ENCODE results near the gene RYR2. TPM values are rescaled to one million over a fixed set of nuclear protein-coding genes. Genes with fewer than 3 reads are reported as not detected.

RYR2 gene
- total RNA-seq, 2 donors from 2014 or later = 7.6 to 8.8 TPM

- intact Hi-C loops (cut with DNase I) = no loop called here
- DNase-seq (ENCODE audit: low spot score) = no peak
These were observed 415.6 kb downstream of the RYR2 start for GRCh38 chr1:237457573-237457972.

- no peak for DNase-seq (ENCODE audit: low spot score)
- intact Hi-C loops (cut with DNase I) = no loop called here
These were observed 425.3 kb downstream of the RYR2 start for GRCh38 chr1:237467320-237467719.

- intact Hi-C loops (cut with DNase I) = no loop called here
- no peak for DNase-seq (ENCODE audit: low spot score)
These were observed 428.8 kb downstream of the RYR2 start for GRCh38 chr1:237470712-237471338.

DNA sequence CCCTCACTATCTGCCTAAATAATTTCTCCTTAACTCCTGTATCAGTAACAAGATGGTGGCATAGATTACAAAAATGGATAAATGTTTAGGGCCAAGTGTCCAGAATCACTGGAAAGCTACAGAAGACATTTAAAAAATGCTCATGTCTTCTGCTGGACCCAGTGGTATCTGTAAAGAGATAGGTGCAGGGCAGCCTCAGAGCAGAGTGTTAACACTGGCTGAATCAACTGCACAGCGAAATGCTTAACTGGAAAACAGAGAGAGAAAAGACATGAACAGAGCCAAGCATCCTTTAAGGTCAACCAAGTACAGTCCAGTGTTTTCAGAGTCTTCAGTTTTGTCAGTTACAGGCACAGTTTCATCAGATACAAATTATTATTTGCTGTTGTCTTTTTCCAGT is 429.4 kb downstream of the RYR2 start:
- DNase-seq (ENCODE audit: low spot score) = no peak
- intact Hi-C loops (cut with DNase I) = no loop called here

DNA sequence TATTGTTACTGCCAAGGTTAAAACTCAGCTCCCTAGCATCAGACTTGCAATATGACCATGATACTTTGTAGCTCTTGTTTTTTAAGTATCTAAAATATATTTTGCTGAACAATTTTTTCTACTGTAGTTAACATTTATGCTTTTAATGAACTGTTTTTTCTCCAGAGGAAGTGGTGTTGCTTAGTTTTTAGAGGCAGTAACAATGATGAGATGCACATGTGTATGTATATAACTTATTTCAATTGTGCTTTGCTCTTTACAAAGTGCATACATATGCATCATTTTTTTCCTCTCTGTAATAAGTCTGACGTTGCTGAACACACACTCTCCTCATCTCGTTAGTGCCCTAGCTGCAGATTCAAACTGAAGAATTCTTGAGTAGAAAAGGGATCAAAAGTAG is 430.0 kb downstream of the RYR2 start:
- intact Hi-C loops (cut with DNase I) = no loop called here
- no peak for DNase-seq (ENCODE audit: low spot score)

GRCh38 chr1:237473854-237474253 is 431.9 kb downstream of the RYR2 start:
- intact Hi-C loops (cut with DNase I) = no loop called here
- no peak for DNase-seq (ENCODE audit: low spot score)

- intact Hi-C loops (cut with DNase I) = no loop called here
These were observed 436.1 kb downstream of the RYR2 start for GRCh38 chr1:237478082-237478481.

DNA sequence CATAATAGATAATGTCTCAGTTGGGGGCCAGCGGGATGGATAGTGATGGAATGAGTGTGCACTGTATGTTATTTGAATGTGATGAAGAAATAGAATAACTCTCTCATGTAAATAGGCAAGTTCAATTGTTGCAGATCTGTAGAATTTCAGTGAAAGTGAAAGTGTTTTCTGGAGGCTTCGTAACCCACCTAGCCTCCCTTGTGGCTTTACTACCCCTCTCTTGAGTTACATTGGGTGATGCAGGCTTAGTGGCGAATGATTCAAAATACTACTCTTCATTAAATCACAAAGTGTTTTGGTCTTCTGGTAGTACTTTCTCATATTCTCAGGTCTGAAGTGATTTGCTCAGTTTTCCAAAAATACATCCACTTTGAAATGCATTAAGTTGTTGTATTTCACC is 436.9 kb downstream of the RYR2 start:
- intact Hi-C loops (cut with DNase I) = no loop called here
- no peak for DNase-seq (ENCODE audit: low spot score)

More at GRCh38 chr1:237478082-237478481, 436.1 kb downstream of the RYR2 start:
- no peak for DNase-seq (ENCODE audit: low spot score)

- no peak for DNase-seq (ENCODE audit: low spot score)
- intact Hi-C loops (cut with DNase I) = no loop called here
These were observed 440.8 kb downstream of the RYR2 start for GRCh38 chr1:237482777-237483176.

DNA sequence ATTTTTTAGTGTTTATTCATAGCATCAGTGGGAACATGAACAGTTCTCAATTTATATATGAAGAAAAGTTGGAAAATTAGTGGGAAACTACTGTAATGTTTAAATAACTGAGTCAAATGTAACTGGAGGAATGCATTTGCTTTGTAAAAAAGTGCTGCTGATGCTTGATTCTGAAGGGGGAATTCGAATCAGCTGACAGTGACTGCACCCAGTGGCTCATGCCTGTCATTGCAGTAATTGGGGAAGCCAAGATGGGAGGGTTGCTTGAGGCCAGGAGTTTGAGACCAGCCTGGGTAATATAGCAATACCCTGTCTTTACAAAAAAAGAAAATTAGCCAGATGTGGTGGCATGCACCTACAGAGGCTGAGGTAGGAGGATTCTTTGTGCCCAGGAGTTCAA is 450.4 kb downstream of the RYR2 start:
- intact Hi-C loops (cut with DNase I) = no loop called here
- DNase-seq (ENCODE audit: low spot score) = no peak

DNA sequence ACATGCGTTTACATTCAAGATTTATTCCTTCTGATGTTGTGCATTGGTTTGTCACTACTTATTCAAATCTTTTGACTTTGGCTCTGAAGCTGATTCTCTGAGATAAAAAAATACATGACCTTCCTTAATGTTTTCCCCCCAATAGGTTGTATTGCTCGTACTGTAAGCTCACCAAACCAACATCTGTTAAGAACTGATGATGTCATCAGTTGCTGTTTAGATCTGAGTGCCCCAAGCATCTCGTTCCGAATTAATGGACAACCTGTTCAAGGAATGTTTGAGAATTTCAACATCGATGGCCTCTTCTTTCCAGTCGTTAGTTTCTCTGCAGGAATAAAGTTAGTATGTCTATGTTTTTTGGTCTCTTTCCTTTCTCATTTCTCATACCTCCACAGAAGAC is 458.6 kb downstream of the RYR2 start:
- intact Hi-C loops (cut with DNase I) = no loop called here
- DNase-seq (ENCODE audit: low spot score) = no peak

GRCh38 chr1:237503292-237503691 is 461.3 kb downstream of the RYR2 start:
- intact Hi-C loops (cut with DNase I) = no loop called here
- no peak for DNase-seq (ENCODE audit: low spot score)

- no peak for DNase-seq (ENCODE audit: low spot score)
- intact Hi-C loops (cut with DNase I) = no loop called here
These were observed 465.0 kb downstream of the RYR2 start for GRCh38 chr1:237507005-237507404.

DNA sequence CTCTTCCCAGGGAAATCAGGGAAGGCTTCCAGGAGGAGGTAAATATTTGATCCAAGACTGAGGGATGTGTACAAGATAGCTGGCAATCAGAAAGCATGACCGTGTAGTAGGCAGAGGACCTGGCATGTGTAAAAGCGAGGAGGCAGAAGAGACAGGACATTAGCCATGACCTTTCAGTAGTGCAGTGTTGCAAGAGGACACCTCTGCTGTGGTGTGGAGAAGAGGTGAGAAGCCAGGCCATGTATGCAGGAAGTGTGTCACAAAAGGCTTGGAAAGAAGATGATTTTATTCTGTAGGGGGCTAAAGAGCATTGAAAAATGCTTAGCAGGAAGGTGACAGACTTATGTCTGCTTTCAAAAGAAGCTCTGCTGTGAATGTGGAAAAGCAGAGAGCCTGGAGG is 467.8 kb downstream of the RYR2 start:
- no peak for DNase-seq (ENCODE audit: low spot score)
- intact Hi-C loops (cut with DNase I) = no loop called here

GRCh38 chr1:237525102-237525501 is 483.1 kb downstream of the RYR2 start:
- no peak for DNase-seq (ENCODE audit: low spot score)
- intact Hi-C loops (cut with DNase I) = no loop called here

DNA sequence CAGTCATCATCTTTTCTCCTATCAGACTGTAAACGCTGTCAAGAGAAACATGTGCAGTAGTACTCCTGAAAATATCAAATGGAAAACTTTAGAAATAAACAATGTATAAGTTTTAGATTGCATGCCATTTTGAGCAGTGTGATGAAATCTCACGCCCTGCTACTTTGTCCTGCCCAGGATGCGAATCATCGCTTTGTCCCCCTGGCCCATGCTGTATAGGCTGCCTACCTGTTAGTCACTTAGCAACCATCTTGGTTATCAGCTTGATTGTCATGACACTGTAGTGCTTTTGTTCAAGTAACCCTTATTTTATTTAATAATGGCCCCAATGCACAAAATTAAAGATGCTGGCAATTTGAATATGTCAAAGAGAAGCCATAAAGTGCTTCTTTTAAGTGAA is 485.8 kb downstream of the RYR2 start:
- intact Hi-C loops (cut with DNase I) = no loop called here
- no peak for DNase-seq (ENCODE audit: low spot score)

GRCh38 chr1:237528545-237528944 is 486.6 kb downstream of the RYR2 start:
- DNase-seq (ENCODE audit: low spot score) = no peak
- intact Hi-C loops (cut with DNase I) = no loop called here

DNA sequence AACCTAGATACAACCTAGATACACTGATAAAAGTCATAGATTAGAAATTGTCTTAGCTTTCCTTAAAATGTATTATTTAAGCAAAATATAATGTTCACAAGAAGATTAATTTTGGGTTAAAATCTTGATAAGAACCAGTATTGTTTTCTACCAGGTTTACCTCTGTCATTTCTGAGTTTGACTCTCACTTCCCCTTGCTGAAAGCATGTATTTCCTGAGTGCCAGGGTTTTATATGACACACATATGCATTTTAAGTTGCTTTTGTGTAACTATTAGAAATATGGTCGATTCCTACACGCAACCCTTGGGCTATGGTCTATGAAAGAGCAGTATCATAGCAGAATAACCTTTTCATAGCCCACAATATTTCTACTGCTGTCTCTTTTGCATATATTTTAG is 497.1 kb downstream of the RYR2 start:
- intact Hi-C loops (cut with DNase I) = no loop called here

DNA sequence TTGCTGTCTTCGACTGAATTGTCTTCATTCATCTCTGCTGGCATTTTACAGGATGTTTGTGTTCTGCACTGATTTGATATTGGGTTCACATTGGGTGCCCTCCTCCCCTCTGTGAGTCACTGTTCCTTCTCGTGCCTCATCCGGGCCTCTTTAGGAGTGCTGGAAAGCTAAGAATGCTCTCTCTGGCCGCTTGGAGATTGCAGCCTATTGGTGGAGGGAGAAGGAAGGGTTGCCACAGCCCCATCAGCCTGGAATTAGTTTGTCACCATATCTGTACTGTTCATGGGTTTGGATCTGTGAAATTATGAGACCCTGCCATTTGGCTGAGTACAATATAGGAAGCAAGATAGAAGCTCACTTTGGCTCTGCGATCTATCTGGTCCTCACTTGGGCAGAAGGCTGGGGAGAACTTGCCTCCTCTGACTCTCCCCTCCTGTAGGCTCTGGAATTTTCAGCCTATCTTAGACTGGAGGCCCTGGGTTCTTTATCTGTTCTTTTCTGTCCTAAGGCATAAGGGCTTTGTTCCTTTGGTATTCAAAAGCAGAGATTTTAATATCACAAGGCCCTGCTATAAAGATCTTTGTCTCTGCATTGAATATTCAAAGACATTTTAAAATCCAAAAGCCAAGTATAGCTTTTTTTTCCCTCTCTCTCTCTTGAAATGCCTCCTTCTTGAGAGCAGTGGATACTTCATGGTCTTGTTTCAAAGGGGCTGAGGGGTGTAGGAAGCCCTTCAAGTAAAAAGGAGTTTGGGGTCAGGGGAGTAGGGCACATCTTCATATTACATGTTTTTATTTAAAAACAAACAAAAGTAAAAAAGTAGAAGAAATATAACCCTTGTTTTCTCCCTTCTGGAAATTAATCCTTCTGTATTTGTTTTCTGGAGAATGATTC is 500.8 kb downstream of the RYR2 start:
- no peak for DNase-seq (ENCODE audit: low spot score)
- intact Hi-C loops (cut with DNase I) = no loop called here

More for the DNA sequence above, 497.1 kb downstream of the RYR2 start:
- no peak for DNase-seq (ENCODE audit: low spot score)

DNA sequence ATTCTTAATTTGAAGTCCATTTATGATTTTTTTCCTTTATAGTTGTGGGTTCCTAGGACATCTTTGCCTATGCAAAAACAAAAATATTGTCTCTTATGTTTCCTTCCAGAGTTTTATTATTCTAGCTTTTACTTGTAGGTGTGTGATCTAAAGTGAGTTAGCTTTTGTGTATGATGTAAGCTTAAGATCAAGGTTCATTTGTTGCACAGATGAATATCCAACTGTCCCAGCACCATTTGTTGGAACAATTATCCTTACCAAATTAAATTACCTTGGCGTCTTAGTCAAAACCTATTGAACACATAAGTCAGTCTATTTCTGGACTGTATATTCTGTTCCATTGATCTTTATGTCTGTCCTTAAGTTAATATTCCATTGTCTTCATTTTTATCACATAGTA is 511.1 kb downstream of the RYR2 start:
- no peak for DNase-seq (ENCODE audit: low spot score)
- intact Hi-C loops (cut with DNase I) = no loop called here

DNA sequence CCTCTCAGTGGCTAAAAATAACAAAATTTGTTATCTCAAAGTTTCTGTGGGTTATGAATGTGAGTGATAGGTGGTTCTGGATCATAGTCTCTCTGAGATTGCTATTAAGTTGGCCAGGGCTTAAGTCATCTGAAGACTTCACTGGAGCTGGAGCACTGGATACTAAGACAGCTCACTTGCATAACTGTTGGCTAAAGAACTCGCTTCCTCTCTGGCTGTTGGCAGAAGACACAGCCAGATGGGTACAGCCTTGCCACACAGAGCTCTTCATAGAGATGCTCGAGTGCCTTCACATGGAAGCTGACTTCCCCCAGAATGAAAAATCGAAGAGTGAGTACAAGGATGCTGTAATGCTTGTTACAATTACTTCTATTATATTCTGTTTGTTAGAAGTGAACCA is 514.9 kb downstream of the RYR2 start:
- DNase-seq (ENCODE audit: low spot score) = no peak
- intact Hi-C loops (cut with DNase I) = no loop called here

Measured in posterior vena cava (tissue), 2 donors.